ENCODE measurements around the gene ADGRF1. TPM values are rescaled to one million over a fixed set of nuclear protein-coding genes. Genes with fewer than 3 reads are reported as not detected.

The ADGRF1 gene
- total RNA-seq, 1 donor = not detected

DNA sequence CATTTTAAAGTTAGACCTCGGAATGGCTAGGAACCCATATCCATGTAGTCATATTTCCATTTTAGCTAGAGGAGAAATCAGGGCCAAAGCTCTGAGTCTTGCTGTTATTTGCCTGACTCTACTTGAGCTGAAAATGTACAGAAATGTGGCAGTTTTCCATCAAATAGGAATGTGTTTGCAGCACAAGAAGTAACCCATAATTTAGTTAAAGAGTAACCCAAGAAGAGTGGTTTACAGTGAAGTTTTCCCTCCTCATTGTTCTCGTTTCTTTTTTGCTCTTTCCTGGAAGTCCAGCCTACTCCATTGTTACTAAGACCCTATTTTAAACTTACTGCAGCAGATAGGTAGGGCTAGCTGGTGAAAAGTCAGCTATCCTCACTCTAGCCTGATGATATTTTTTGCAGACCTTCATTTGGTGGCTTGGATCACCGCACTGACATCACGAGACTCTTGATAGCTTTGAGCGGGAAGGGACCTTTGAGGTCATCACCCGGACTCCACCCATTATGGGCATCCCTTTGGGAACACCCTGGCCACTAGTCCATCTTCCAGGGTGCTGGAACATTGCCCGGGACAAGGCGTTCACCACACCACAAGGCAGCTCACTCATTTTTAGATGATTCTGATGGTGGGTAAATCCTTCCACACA, 92.4 kb downstream of the ADGRF1 start:
- TF ChIP-seq, protein P1, sequence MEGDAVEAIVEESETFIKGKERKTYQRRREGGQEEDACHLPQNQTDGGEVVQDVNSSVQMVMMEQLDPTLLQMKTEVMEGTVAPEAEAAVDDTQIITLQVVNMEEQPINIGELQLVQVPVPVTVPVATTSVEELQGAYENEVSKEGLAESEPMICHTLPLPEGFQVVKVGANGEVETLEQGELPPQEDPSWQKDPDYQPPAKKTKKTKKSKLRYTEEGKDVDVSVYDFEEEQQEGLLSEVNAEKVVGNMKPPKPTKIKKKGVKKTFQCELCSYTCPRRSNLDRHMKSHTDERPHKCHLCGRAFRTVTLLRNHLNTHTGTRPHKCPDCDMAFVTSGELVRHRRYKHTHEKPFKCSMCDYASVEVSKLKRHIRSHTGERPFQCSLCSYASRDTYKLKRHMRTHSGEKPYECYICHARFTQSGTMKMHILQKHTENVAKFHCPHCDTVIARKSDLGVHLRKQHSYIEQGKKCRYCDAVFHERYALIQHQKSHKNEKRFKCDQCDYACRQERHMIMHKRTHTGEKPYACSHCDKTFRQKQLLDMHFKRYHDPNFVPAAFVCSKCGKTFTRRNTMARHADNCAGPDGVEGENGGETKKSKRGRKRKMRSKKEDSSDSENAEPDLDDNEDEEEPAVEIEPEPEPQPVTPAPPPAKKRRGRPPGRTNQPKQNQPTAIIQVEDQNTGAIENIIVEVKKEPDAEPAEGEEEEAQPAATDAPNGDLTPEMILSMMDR (IDR thresholded peaks at IDR 0.05; ENCODE audit: insufficient read depth, low read length) = no peak
- no peak overlapping the region for H3K4me3 ChIP-seq (ENCODE audit: low read depth, low read length)
- peak; percentile 12 for DNase-seq (ENCODE audit: low read depth)

DNA sequence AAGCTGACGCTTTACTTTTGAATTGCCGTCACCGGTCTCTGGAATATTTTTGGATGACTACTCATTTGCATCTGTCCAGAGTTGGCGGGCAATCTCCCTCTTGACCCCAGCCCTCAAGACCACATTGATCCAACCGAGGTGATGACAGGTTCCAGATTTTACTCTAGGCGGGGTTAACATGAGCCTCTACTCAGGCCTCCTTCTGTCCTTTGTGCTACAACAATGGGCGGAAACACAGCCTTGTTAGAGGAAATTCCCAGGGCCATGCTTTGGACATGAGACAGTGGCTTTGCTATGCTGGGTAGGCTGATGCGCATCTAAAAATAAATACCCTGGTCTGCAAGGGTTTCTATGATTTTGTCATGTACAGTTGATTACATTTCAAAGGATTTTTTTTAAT, 93.4 kb downstream of the ADGRF1 start:
- no peak for DNase-seq (ENCODE audit: low read depth)
- TF ChIP-seq, protein P1 (IDR thresholded peaks at IDR 0.05; ENCODE audit: insufficient read depth, low read length) = no peak

More for the DNA sequence above, 93.4 kb downstream of the ADGRF1 start:
- H3K4me3 ChIP-seq (ENCODE audit: low read depth, low read length) = no peak overlapping the region

Other genes starting within 250 kb of the ADGRF1 start
- gene MEP1A, start 248.9 kb downstream of the ADGRF1 start, total RNA-seq (ENCODE audit: low replicate concordance) = not detected in 2 replicates
- gene ADGRF5, start 120.4 kb downstream of the ADGRF1 start, total RNA-seq (ENCODE audit: low replicate concordance) = under 0.01 and 15.9 TPM in 2 replicates